Measurements from ENCODE around the gene ACSF3. TPM values are rescaled to one million over a fixed set of nuclear protein-coding genes. Genes with fewer than 3 reads are reported as not detected.

The ACSF3 gene
- polyA plus RNA-seq, 1 donor from 2014 or later = 20.8 TPM

- Histone ChIP-seq H3K27me3 (ENCODE audit: insufficient read depth, low read depth, low read length) (no peaks in the 10 kb centered on the region), H3F3A (ENCODE audit: insufficient read depth, low read length, poor library complexity, severe bottlenecking) (no peaks in the 10 kb centered on the region), H2AFZ (ENCODE audit: low read depth, low read length) (no peak overlapping the region), H3K4me3 (ENCODE audit: low read length) (no peak overlapping the region), H3K79me2 (replicated peaks; ENCODE audit: insufficient read depth, low read length) (no peaks in the 10 kb centered on the region), H3K9ac (ENCODE audit: low read length) (no peak overlapping the region), H3K27ac (ENCODE audit: low read length) (no peak overlapping the region), H4K20me1 (ENCODE audit: insufficient read depth) (no peaks in the 10 kb centered on the region), H3K9me2 (ENCODE audit: insufficient read depth, low read length) (no peaks in the 10 kb centered on the region), H3K9me3 (ENCODE audit: low read length) (no peaks in the 10 kb centered on the region), H3K4me2 (ENCODE audit: low read length) (no peak overlapping the region), H3K36me3 (ENCODE audit: insufficient read depth, low read length) (no peaks in the 10 kb centered on the region)
- no peak for TF ChIP-seq RAD21 (conservative IDR thresholded peaks at IDR 0.05)
- TF ChIP-seq POLR2AphosphoS5 (IDR thresholded peaks at IDR 0.05) = no peak
- TF ChIP-seq REST (IDR thresholded peaks at IDR 0.05; ENCODE audit: borderline replicate concordance) = no peak
- no peak for TF ChIP-seq CTCF (IDR thresholded peaks at IDR 0.05; ENCODE audit: poor library complexity, severe bottlenecking)
- TF ChIP-seq MXI1 (conservative IDR thresholded peaks at IDR 0.05; ENCODE audit: poor library complexity, severe bottlenecking) = no peak
- TF ChIP-seq TAF1 (IDR thresholded peaks at IDR 0.05; ENCODE audit: low read depth) = no peak
- no peak for TF ChIP-seq EZH2 (IDR thresholded peaks at IDR 0.05; ENCODE audit: borderline replicate concordance, insufficient read depth, low read length, poor library complexity, severe bottlenecking)
- TF ChIP-seq SMC3 (conservative IDR thresholded peaks at IDR 0.05; ENCODE audit: poor library complexity) = no peak
- no peak for TF ChIP-seq EP300 (conservative IDR thresholded peaks at IDR 0.05; ENCODE audit: poor library complexity, severe bottlenecking)
These were observed 40.5 kb upstream of the ACSF3 start for GRCh38 chr16:89052890-89053724.

GRCh38 chr16:89053725-89054029, 40.0 kb upstream of the ACSF3 start:
- H4K20me1 ChIP-seq (ENCODE audit: insufficient read depth) = no peaks in the 10 kb centered on the region
- TF ChIP-seq RAD21 (conservative IDR thresholded peaks at IDR 0.05) (no peak), EP300 (conservative IDR thresholded peaks at IDR 0.05; ENCODE audit: poor library complexity, severe bottlenecking) (no peak), TAF1 (IDR thresholded peaks at IDR 0.05; ENCODE audit: low read depth) (no peak), CTCF (IDR thresholded peaks at IDR 0.05; ENCODE audit: poor library complexity, severe bottlenecking) (no peak), SMC3 (conservative IDR thresholded peaks at IDR 0.05; ENCODE audit: poor library complexity) (no peak), REST (IDR thresholded peaks at IDR 0.05; ENCODE audit: borderline replicate concordance) (no peak), MXI1 (conservative IDR thresholded peaks at IDR 0.05; ENCODE audit: poor library complexity, severe bottlenecking) (no peak), EZH2 (IDR thresholded peaks at IDR 0.05; ENCODE audit: borderline replicate concordance, insufficient read depth, low read length, poor library complexity, severe bottlenecking) (no peak), POLR2AphosphoS5 (IDR thresholded peaks at IDR 0.05) (no peak)
- H3K4me3 ChIP-seq (ENCODE audit: low read length) = no peak overlapping the region
- no peak overlapping the region for H3K4me2 ChIP-seq (ENCODE audit: low read length)
- H3K9me3 ChIP-seq (ENCODE audit: low read length) = no peaks in the 10 kb centered on the region
- no peaks in the 10 kb centered on the region for H3K79me2 ChIP-seq (replicated peaks; ENCODE audit: insufficient read depth, low read length)
- no peak overlapping the region for H3K9ac ChIP-seq (ENCODE audit: low read length)
- no peak overlapping the region for H3K27ac ChIP-seq (ENCODE audit: low read length)
- no peak overlapping the region for H2AFZ ChIP-seq (ENCODE audit: low read depth, low read length)
- no peaks in the 10 kb centered on the region for H3K36me3 ChIP-seq (ENCODE audit: insufficient read depth, low read length)
- no peaks in the 10 kb centered on the region for H3F3A ChIP-seq (ENCODE audit: insufficient read depth, low read length, poor library complexity, severe bottlenecking)
- no peaks in the 10 kb centered on the region for H3K27me3 ChIP-seq (ENCODE audit: insufficient read depth, low read depth, low read length)
- no peaks in the 10 kb centered on the region for H3K9me2 ChIP-seq (ENCODE audit: insufficient read depth, low read length)

Measured in neural cell (in vitro differentiated cells).